T-cell (primary cell): ENCODE measurements around the gene RPS14. TPM values are rescaled to one million over a fixed set of nuclear protein-coding genes. Genes with fewer than 3 reads are reported as not detected.
A peak's percentile ranks its signal among the peaks of the same experiment; 100 is the strongest.
"Not testable (repeated sequence)": the region's sequence is repeated elsewhere in the genome, so short reads cannot be mapped to it uniquely, and the experiment has no call there.

Experiments
- ATAC-seq, 4 experiments: fragments of 200-7000 bp in 3 of 4; fragments of 150-1000 bp in 1 of 4; cut with Tn5 transposase; replicated peaks in 1 of 4; 1 replicate in 3 of 4; 2 replicates in 1 of 4; pipeline ENCODE4 v1.10.0; 2021; ENCODE audit warnings: moderate library complexity in 3 of 4, mild to moderate bottlenecking in 2 of 4, moderate number of reproducible peaks in 1 of 4
- CTCF ChIA-PET, 2 donors: fragments of 300-600 bp; sonication (Branson Sonifier 250); formaldehyde crosslinking; loops; one replicate each; lab custom pipeline; 2022; ENCODE audit warnings: antibody characterized with exemption in 2 of 2; lab: Charles Lee
- POLR2A ChIA-PET, 2 donors: fragments of 300-600 bp; sonication (Branson Sonifier 250); formaldehyde crosslinking; loops; one replicate each; lab custom pipeline; 2022; ENCODE audit warnings: antibody characterized with exemption in 2 of 2; lab: Charles Lee
- DNase-seq, 35 experiments: peaks; one replicate each; pipeline versions ENCODE4 v3.0.0 to v3.0.0-alpha.2; 2013 to 2023
- H3K27ac ChIP-seq: one replicate; pipeline ENCODE4 v1.5.1; 2013; ENCODE audit warnings: low read length
- H3K27me3 ChIP-seq, 2 experiments: replicated peaks in 1 of 2; 1 replicate in 1 of 2; 2 replicates in 1 of 2; pipeline versions ENCODE4 v1.6.1 to v1.7.0; 2013; ENCODE audit warnings: low read length in 1 of 2, mixed read lengths in 1 of 2; ENCODE audit not compliant: control insufficient read depth in 2 of 2, insufficient read depth in 2 of 2; ENCODE audit errors: extremely low read depth in 1 of 2
- H3K36me3 ChIP-seq, 2 donors: 1 replicate in 1 of 2; 2 replicates in 1 of 2; pipeline versions ENCODE4 v1.6.1 to v1.7.0; 2013; ENCODE audit warnings: low read length in 1 of 2; ENCODE audit not compliant: control insufficient read depth in 2 of 2, insufficient read depth in 1 of 2; ENCODE audit errors: extremely low read depth in 1 of 2
- H3K4me1 ChIP-seq, 2 experiments: 1 replicate in 1 of 2; 2 replicates in 1 of 2; pipeline versions ENCODE4 v1.6.1 to v1.7.0; 2013; ENCODE audit warnings: low read length in 2 of 2, mixed read lengths in 1 of 2; ENCODE audit not compliant: insufficient read depth in 2 of 2, control insufficient read depth in 1 of 2; ENCODE audit errors: extremely low read depth in 1 of 2
- H3K4me3 ChIP-seq, 2 donors: 1 replicate in 1 of 2; 2 replicates in 1 of 2; pipeline versions ENCODE4 v1.5.1 to v1.7.0; 2013; ENCODE audit warnings: mild to moderate bottlenecking in 2 of 2, low read length in 1 of 2, moderate library complexity in 1 of 2; ENCODE audit not compliant: control insufficient read depth in 1 of 2; ENCODE audit errors: extremely low read depth in 1 of 2
- H3K9me3 ChIP-seq: 2 replicates; pipeline ENCODE4 v1.7.0; 2013
- H3K27ac Mint-ChIP-seq, 2 donors: one replicate each; pipeline ENCODE4 v1.8.0; 2020 to 2021; ENCODE audit warnings: mild to moderate bottlenecking in 2 of 2, mixed read lengths in 2 of 2
- H3K27me3 Mint-ChIP-seq, 2 donors: one replicate each; pipeline ENCODE4 v1.8.0; 2021 to 2022; ENCODE audit warnings: mixed read lengths in 2 of 2
- H3K36me3 Mint-ChIP-seq: one replicate; pipeline ENCODE4 v1.8.0; 2021; ENCODE audit warnings: mixed read lengths
- H3K4me1 Mint-ChIP-seq, 3 donors: one replicate each; pipeline ENCODE4 v1.8.0; 2020 to 2022; ENCODE audit warnings: mixed read lengths in 3 of 3, mild to moderate bottlenecking in 1 of 3
- H3K4me3 Mint-ChIP-seq, 3 donors: one replicate each; pipeline ENCODE4 v1.8.0; 2020 to 2022; ENCODE audit warnings: mild to moderate bottlenecking in 3 of 3, mixed read lengths in 3 of 3, moderate library complexity in 3 of 3
- H3K9me3 Mint-ChIP-seq, 3 donors: one replicate each; pipeline ENCODE4 v1.8.0; 2020 to 2022; ENCODE audit warnings: mixed read lengths in 3 of 3
- WGBS: methylation state at CpG from one replicate; pipeline ENCODE4 v1.1.5; 2013; ENCODE audit warnings: missing lambda C conversion rate; ENCODE audit not compliant: insufficient coverage; 5-methylcytosine and 5-hydroxymethylcytosine counted together
- total RNA-seq, 35 experiments: library from RNA in 6 of 35; stranded (reverse) in 6 of 35; fragments of 120-200 nt in 1 of 35; gene quantifications; one replicate each; pipeline versions ENCODE4 v1.2.1 to v1.2.4 and lab custom pipeline; 2013 to 2026

RPS14 gene
- total RNA-seq, 5 donors from 2014 or later (not counting 1 experiment from before 2014, with no cell fraction given), result 4,124 to 5,450 (median 5,009) TPM

GRCh38 chr5:150428106-150428876 is 21.2 kb downstream of the RPS14 start:
- peaks cover 0 to 17% of the 10 kb centered on the region in 2 experiments for H3K27me3 ChIP-seq
- H3K27ac ChIP-seq, result no peak overlapping the region
- 83% methylated on average over 8 of the region's 18 CpGs for WGBS
- H3K36me3 Mint-ChIP-seq, result no peaks in the 10 kb centered on the region
- CTCF ChIA-PET, result no interaction called here
- H3K4me1 Mint-ChIP-seq, result peaks cover 0 to 8% (median 0%) of the 10 kb centered on the region in 3 donors
- peaks cover 4 to 5% of the 10 kb centered on the region in 2 donors for H3K27me3 Mint-ChIP-seq
- H3K36me3 ChIP-seq, result no peaks in the 10 kb centered on the region
- no peak overlapping the region for H3K4me3 Mint-ChIP-seq
- DNase-seq (no peak), ATAC-seq (no peak)
- H3K9me3 Mint-ChIP-seq, result no peaks in the 10 kb centered on the region
- H3K4me3 ChIP-seq, result no peak overlapping the region
- H3K4me1 ChIP-seq, result no peaks in the 10 kb centered on the region
- POLR2A ChIA-PET, result no interaction called here
- H3K27ac Mint-ChIP-seq, result no peak overlapping the region
- H3K9me3 ChIP-seq, result no peaks in the 10 kb centered on the region

- not testable (repeated sequence) for H3K36me3 ChIP-seq, H3K27me3 Mint-ChIP-seq, H3K4me3 ChIP-seq, H3K4me1 Mint-ChIP-seq, H3K36me3 Mint-ChIP-seq, H3K4me1 ChIP-seq, H3K9me3 ChIP-seq, H3K27ac ChIP-seq, ATAC-seq, H3K27ac Mint-ChIP-seq, H3K4me3 Mint-ChIP-seq, DNase-seq, H3K9me3 Mint-ChIP-seq
- ChIA-PET POLR2A (interaction anchor here in 1 of 2 donors (0.7 kb wide), 1 partner anchor 9 kb away, joined by 7 read pairs; no protein-coding TSS in a partner anchor), CTCF (interaction anchor here (0.6 to 0.7 kb wide), 2 partner anchors 56 to 1122 kb away, joined by 3 to 4 read pairs; no protein-coding TSS in a partner anchor)
- peaks cover 0 to 17% of the 10 kb centered on the region in 2 experiments for H3K27me3 ChIP-seq
- WGBS, result 96% methylated on average over 4 of the region's 9 CpGs
Observed at GRCh38 chr5:150426165-150426564, 23.4 kb downstream of the RPS14 start.

- no peaks in the 10 kb centered on the region for H3K4me1 ChIP-seq
- ATAC-seq (no peak), DNase-seq (no peak)
- no peak overlapping the region for H3K4me3 ChIP-seq
- no CpG with 5 or more reads among the region's 3 CpGs for WGBS
- H3K36me3 Mint-ChIP-seq, result no peaks in the 10 kb centered on the region
- CTCF ChIA-PET, result interaction anchor here in 1 of 2 donors (0.8 kb wide), 1 partner anchor 40 kb away, joined by 3 read pairs; no protein-coding TSS in a partner anchor
- H3K4me3 Mint-ChIP-seq, result no peak overlapping the region
- no peaks in the 10 kb centered on the region for H3K9me3 ChIP-seq
- peaks cover 0 to 11% (median 4%) of the 10 kb centered on the region in 3 donors for H3K4me1 Mint-ChIP-seq
- H3K27me3 ChIP-seq, result peaks cover 0 to 9% of the 10 kb centered on the region in 2 experiments
- peaks cover 2 to 4% of the 10 kb centered on the region in 2 donors for H3K27me3 Mint-ChIP-seq
- H3K9me3 Mint-ChIP-seq, result no peaks in the 10 kb centered on the region
- H3K27ac Mint-ChIP-seq, result no peak overlapping the region
- H3K27ac ChIP-seq, result no peak overlapping the region
- POLR2A ChIA-PET, result interaction anchor here in 1 of 2 donors (0.6 kb wide), 1 partner anchor 11 kb away, joined by 4 read pairs; no protein-coding TSS in a partner anchor
- H3K36me3 ChIP-seq, result no peaks in the 10 kb centered on the region
Observed at GRCh38 chr5:150422758-150423157, 26.8 kb downstream of the RPS14 start.

GRCh38 chr5:150422075-150422474 is 27.5 kb downstream of the RPS14 start:
- H3K4me3 ChIP-seq, result no peak overlapping the region
- ChIA-PET POLR2A (no interaction called here), CTCF (no interaction called here)
- H3K9me3 Mint-ChIP-seq, result no peaks in the 10 kb centered on the region
- DNase-seq, result no peak
- 100% methylated on average over 1 of the region's 4 CpGs for WGBS
- H3K4me1 Mint-ChIP-seq, result peaks cover 0 to 11% (median 4%) of the 10 kb centered on the region in 3 donors
- ATAC-seq, result no peak
- H3K27ac ChIP-seq, result no peak overlapping the region
- no peak overlapping the region for H3K27ac Mint-ChIP-seq
- no peaks in the 10 kb centered on the region for H3K9me3 ChIP-seq
- peaks cover 0 to 6% of the 10 kb centered on the region in 2 experiments for H3K27me3 ChIP-seq
- no peaks in the 10 kb centered on the region for H3K36me3 ChIP-seq
- peaks cover 0 to 4% of the 10 kb centered on the region in 2 donors for H3K27me3 Mint-ChIP-seq
- no peaks in the 10 kb centered on the region for H3K4me1 ChIP-seq
- no peak overlapping the region for H3K4me3 Mint-ChIP-seq
- no peaks in the 10 kb centered on the region for H3K36me3 Mint-ChIP-seq

GRCh38 chr5:150419630-150420270 is 29.8 kb downstream of the RPS14 start:
- H3K9me3 ChIP-seq, result no peaks in the 10 kb centered on the region
- no peak overlapping the region for H3K27ac ChIP-seq
- DNase-seq (no peak), ATAC-seq (peak in 2 of 4 experiments; percentile 26 to 66)
- no peaks in the 10 kb centered on the region for H3K4me1 ChIP-seq
- 70% methylated on average over 3 of the region's 7 CpGs for WGBS
- no peaks in the 10 kb centered on the region for H3K36me3 ChIP-seq
- H3K9me3 Mint-ChIP-seq, result no peaks in the 10 kb centered on the region
- peak overlapping the region in 1 of 2 donors; percentile 47 for H3K27ac Mint-ChIP-seq
- no peaks in the 10 kb centered on the region for H3K27me3 ChIP-seq
- CTCF ChIA-PET, result no interaction called here
- H3K4me3 ChIP-seq, result no peak overlapping the region
- H3K4me3 Mint-ChIP-seq, result no peak overlapping the region
- H3K4me1 Mint-ChIP-seq, result peaks cover 0 to 17% (median 4%) of the 10 kb centered on the region in 3 donors
- POLR2A ChIA-PET, result no interaction called here
- H3K27me3 Mint-ChIP-seq, result peaks cover 0 to 3% of the 10 kb centered on the region in 2 donors
- no peaks in the 10 kb centered on the region for H3K36me3 Mint-ChIP-seq
